Activated CD4-positive, alpha-beta T cell treated with anti-CD3 and anti-CD28 coated beads, Interleukin-2, Interleukin-4, amounts not matched to agents 100 ng/mL and 50 ng/mL, durations not matched to agents 16 hours and 8 hours (primary cell): ENCODE results near the gene HOXB3.
A peak's percentile ranks its signal among the peaks of the same experiment; 100 is the strongest.

ENCODE experiments used
- DNase-seq: peaks from one replicate; pipeline ENCODE4 v3.0.0-alpha.2; 2020; ENCODE audit warnings: low spot score

Gene HOXB3

GRCh38 chr17:48625495-48626244 is 35.6 kb upstream of the HOXB3 start:
- DNase-seq = peak; percentile 15

GRCh38 chr17:48624544-48625494 is 34.8 kb upstream of the HOXB3 start:
- DNase-seq = no peak

- no peak for DNase-seq
Measured at GRCh38 chr17:48624118-48624517, 34.1 kb upstream of the HOXB3 start.

- DNase-seq = no peak
Measured at GRCh38 chr17:48623583-48623982, 33.5 kb upstream of the HOXB3 start.

GRCh38 chr17:48622857-48623256 is 32.8 kb upstream of the HOXB3 start:
- no peak for DNase-seq

- DNase-seq = no peak
Measured at GRCh38 chr17:48621410-48622392, 31.7 kb upstream of the HOXB3 start.

- no peak for DNase-seq
Measured at GRCh38 chr17:48620461-48621139, 30.6 kb upstream of the HOXB3 start.

- no peak for DNase-seq
Measured at GRCh38 chr17:48619826-48620449, 29.9 kb upstream of the HOXB3 start.

GRCh38 chr17:48618256-48618896 is 28.3 kb upstream of the HOXB3 start:
- peak; percentile 85 for DNase-seq

GRCh38 chr17:48617471-48618255 is 27.6 kb upstream of the HOXB3 start:
- no peak for DNase-seq

GRCh38 chr17:48616717-48617470 is 26.9 kb upstream of the HOXB3 start:
- DNase-seq = no peak

GRCh38 chr17:48615963-48616716 is 26.1 kb upstream of the HOXB3 start:
- DNase-seq = no peak

GRCh38 chr17:48615047-48615962 is 25.3 kb upstream of the HOXB3 start, which contains the start of gene HOXB8:
Gene HOXB8, minus strand, starts transcription at chr17:48615292. Its CDS starts 588 bp downstream, at chr17:48614704.
- no peak for DNase-seq

- DNase-seq = no peak
Measured at GRCh38 chr17:48613862-48614694, 24.0 kb upstream of the HOXB3 start.

- peak; percentile 33 for DNase-seq
Measured at GRCh38 chr17:48612854-48613691, 23.0 kb upstream of the HOXB3 start.
